Measurements from ENCODE around the gene PCNX2.
A peak's percentile ranks its signal among the peaks of the same experiment; 100 is the strongest.

Gene PCNX2

DNA sequence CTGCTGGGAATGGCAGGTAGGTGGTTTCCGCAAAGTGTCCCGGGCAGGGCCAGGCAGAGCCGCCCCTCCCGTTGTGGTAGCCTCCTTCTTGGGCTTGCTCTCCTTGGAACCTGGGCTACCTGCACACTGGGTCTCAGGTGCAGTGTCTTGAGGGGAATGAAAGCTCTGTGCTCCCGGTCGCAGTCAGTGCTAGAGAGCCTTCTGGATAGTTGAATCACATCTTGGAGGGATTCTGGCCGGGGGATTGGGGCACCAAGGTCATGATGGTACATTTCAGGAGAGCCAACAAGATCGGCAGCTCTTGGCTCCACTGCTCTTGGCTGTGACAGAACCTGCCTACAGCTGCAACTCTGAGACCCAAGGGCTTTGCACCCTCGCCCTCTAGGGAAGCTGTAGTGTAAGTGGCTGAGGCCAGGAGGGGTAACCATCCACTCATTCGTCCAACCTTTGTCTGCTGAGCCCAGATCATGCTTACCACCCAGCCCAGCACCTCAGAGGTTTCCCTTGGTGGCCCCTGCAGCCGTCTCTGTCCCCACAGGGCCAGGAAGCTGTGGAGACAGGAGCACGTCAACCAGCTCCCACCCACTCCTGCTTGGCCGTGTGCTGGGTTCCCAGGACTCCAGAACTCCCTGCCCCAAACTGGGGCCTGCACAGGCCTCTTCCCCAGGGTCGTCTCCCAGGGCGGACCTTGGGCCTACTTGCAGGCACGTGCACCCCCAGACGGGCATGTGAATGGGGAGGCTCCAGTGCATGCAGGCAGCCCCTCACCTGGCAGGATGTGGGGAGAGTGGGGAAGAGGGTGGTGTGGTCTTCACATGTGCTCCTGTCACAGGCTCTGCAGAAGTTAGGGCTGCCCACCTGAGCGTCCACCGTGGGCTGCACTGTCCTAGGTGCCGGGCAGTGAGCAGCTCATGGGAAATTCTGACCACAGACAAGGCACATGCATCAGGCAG is 305.1 kb downstream of the PCNX2 start:
- POLR2A ChIA-PET, result no interaction called here
- Histone ChIP-seq H3K9me3 (ENCODE audit: control insufficient read depth, insufficient read depth, low read depth, low read length) (no peaks in the 10 kb centered on the region; the same call in 1 of the 2 replicates), H3K4me1 (ENCODE audit: control insufficient read depth, insufficient read depth, low read length) (0 out of 2 replicates have a peak, but pooled peaks cover 5% of the 10 kb centered on the region), H3K4me3 (ENCODE audit: low read depth, low read length) (no peak overlapping the region), H3K27ac (ENCODE audit: extremely low read depth, low read depth, low read length) (no peak overlapping the region), H3K36me3 (ENCODE audit: control insufficient read depth in 2 of 2, insufficient read depth in 1 of 2, low read length in 2 of 2) (peaks cover 0 to 51% of the 10 kb centered on the region in 2 experiments; a peak in 2 of 3 replicates)
- CTCF ChIA-PET, result interaction anchor here (0.5 to 0.7 kb wide), 3 partner anchors 9 to 200 kb away, joined by 3 read pairs; no protein-coding TSS in a partner anchor
- no peak for TF ChIP-seq OVOL3 (tag by site-specific recombination; IDR thresholded peaks at IDR 0.05)
- no peak for TF ChIP-seq KLF8 (tag by site-specific recombination; IDR thresholded peaks at IDR 0.05)

DNA sequence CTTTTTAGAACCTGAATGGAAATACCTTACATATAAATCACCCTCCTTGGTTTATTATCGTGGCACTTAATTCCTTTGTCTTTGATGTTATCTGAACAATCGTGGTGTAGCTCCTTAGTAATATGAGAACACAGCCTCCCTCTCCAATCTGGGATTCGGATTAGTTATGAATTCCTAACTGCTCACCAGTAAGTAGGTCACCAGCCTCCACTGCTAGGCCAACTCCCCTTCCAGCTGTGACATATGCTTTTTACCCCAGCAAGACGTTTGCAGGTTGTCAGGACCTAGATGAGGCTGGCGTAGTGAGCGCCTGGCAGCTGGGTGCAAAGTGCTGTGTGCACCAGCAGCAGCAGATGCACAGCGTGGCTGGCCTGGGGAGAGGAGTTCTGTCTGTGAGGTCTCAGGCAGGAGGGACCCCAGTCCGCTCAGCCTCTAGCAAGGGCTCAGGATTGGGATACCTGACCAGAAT is 306.9 kb downstream of the PCNX2 start:
- TF ChIP-seq OSR2 (tag by site-specific recombination; IDR thresholded peaks at IDR 0.05), result peak; percentile 67
- TF ChIP-seq MYNN (tag by site-specific recombination; IDR thresholded peaks at IDR 0.05; ENCODE audit: borderline replicate concordance), result no peak
- TF ChIP-seq KLF8 (tag by site-specific recombination; IDR thresholded peaks at IDR 0.05), result no peak
- TF ChIP-seq WT1 (tag by site-specific recombination; IDR thresholded peaks at IDR 0.05), result peak; percentile 94
- TF ChIP-seq ZNF248 (tag by site-specific recombination; IDR thresholded peaks at IDR 0.05), result no peak
- no peak for TF ChIP-seq BCL6B (tag by site-specific recombination; IDR thresholded peaks at IDR 0.05)
- TF ChIP-seq ZSCAN23 (tag by site-specific recombination; IDR thresholded peaks at IDR 0.05), result no peak
- peak; percentile 30; the same call in 1 of the 2 replicates for TF ChIP-seq ZIC2 (tag by site-specific recombination; IDR thresholded peaks at IDR 0.05)
- TF ChIP-seq, protein P1, sequence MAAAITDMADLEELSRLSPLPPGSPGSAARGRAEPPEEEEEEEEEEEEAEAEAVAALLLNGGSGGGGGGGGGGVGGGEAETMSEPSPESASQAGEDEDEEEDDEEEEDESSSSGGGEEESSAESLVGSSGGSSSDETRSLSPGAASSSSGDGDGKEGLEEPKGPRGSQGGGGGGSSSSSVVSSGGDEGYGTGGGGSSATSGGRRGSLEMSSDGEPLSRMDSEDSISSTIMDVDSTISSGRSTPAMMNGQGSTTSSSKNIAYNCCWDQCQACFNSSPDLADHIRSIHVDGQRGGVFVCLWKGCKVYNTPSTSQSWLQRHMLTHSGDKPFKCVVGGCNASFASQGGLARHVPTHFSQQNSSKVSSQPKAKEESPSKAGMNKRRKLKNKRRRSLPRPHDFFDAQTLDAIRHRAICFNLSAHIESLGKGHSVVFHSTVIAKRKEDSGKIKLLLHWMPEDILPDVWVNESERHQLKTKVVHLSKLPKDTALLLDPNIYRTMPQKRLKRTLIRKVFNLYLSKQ (tag by site-specific recombination; IDR thresholded peaks at IDR 0.05; ENCODE audit: borderline replicate concordance), result no peak
- TF ChIP-seq TCF7L2 (IDR thresholded peaks at IDR 0.05; ENCODE audit: borderline replicate concordance, low read depth, low read length), result peak; percentile 78
- TF ChIP-seq ZBTB49 (tag by site-specific recombination; IDR thresholded peaks at IDR 0.05; ENCODE audit: low read depth), result no peak
- TF ChIP-seq FEZF1 (tag by site-specific recombination; IDR thresholded peaks at IDR 0.05), result peak; percentile 54
- no peak for TF ChIP-seq ZFP69B (tag by site-specific recombination; IDR thresholded peaks at IDR 0.05)
- TF ChIP-seq ZNF48 (tag by site-specific recombination; IDR thresholded peaks at IDR 0.05), result no peak
- TF ChIP-seq, protein P2, sequence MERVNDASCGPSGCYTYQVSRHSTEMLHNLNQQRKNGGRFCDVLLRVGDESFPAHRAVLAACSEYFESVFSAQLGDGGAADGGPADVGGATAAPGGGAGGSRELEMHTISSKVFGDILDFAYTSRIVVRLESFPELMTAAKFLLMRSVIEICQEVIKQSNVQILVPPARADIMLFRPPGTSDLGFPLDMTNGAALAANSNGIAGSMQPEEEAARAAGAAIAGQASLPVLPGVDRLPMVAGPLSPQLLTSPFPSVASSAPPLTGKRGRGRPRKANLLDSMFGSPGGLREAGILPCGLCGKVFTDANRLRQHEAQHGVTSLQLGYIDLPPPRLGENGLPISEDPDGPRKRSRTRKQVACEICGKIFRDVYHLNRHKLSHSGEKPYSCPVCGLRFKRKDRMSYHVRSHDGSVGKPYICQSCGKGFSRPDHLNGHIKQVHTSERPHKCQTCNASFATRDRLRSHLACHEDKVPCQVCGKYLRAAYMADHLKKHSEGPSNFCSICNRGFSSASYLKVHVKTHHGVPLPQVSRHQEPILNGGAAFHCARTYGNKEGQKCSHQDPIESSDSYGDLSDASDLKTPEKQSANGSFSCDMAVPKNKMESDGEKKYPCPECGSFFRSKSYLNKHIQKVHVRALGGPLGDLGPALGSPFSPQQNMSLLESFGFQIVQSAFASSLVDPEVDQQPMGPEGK (tag by site-specific recombination; IDR thresholded peaks at IDR 0.05), result no peak
- no peak for TF ChIP-seq ZSCAN16 (tag by site-specific recombination; IDR thresholded peaks at IDR 0.05)
- Histone ChIP-seq H3K4me3 (ENCODE audit: low read depth, low read length) (no peak overlapping the region), H3K9me3 (ENCODE audit: control insufficient read depth, insufficient read depth, low read depth, low read length) (no peaks in the 10 kb centered on the region), H3K27ac (ENCODE audit: extremely low read depth, low read depth, low read length) (no peak overlapping the region), H3K4me1 (ENCODE audit: control insufficient read depth, insufficient read depth, low read length) (0 out of 2 replicates have a peak, but pooled peaks cover 5% of the 10 kb centered on the region), H3K36me3 (ENCODE audit: control insufficient read depth in 2 of 2, insufficient read depth in 1 of 2, low read length in 2 of 2) (peaks cover 0 to 50% of the 10 kb centered on the region in 2 experiments)
- ChIA-PET POLR2A (interaction anchor here (0.6 to 1.0 kb wide), 3 partner anchors 36 to 563 kb away, joined by 3 to 4 read pairs (median 3); no protein-coding TSS in a partner anchor), CTCF (no interaction called here)
